ENCODE results near the gene LRIT2. TPM values are rescaled to one million over a fixed set of nuclear protein-coding genes. Genes with fewer than 3 reads are reported as not detected.
A peak's percentile ranks its signal among the peaks of the same experiment; 100 is the strongest.

Gene LRIT2
- total RNA-seq, 1 experiment from 2014 or later = not detected

GRCh38 chr10:84237199-84238051 lies 12.1 kb upstream of the LRIT2 start:
- no peaks in the 10 kb centered on the region for H3K36me3 ChIP-seq (ENCODE audit: control insufficient read depth, insufficient read depth, low read length)
- H3K4me3 ChIP-seq (ENCODE audit: low read depth in 2 of 2, low read length in 2 of 2) = no peak overlapping the region
- TF ChIP-seq, protein P1, sequence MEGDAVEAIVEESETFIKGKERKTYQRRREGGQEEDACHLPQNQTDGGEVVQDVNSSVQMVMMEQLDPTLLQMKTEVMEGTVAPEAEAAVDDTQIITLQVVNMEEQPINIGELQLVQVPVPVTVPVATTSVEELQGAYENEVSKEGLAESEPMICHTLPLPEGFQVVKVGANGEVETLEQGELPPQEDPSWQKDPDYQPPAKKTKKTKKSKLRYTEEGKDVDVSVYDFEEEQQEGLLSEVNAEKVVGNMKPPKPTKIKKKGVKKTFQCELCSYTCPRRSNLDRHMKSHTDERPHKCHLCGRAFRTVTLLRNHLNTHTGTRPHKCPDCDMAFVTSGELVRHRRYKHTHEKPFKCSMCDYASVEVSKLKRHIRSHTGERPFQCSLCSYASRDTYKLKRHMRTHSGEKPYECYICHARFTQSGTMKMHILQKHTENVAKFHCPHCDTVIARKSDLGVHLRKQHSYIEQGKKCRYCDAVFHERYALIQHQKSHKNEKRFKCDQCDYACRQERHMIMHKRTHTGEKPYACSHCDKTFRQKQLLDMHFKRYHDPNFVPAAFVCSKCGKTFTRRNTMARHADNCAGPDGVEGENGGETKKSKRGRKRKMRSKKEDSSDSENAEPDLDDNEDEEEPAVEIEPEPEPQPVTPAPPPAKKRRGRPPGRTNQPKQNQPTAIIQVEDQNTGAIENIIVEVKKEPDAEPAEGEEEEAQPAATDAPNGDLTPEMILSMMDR (IDR thresholded peaks at IDR 0.05) = peak; percentile 53; the same call in 1 of the 2 replicates
- no peak for TF ChIP-seq SIN3A (IDR thresholded peaks at IDR 0.05; ENCODE audit: borderline replicate concordance, insufficient read depth, low read depth, low read length)
- H3K9me3 ChIP-seq (ENCODE audit: control insufficient read depth, insufficient read depth, low read depth, low read length) = no peaks in the 10 kb centered on the region
- no peaks in the 10 kb centered on the region for H3K4me1 ChIP-seq (ENCODE audit: control insufficient read depth, insufficient read depth, low read length)
- DNase-seq (ENCODE audit: low read depth, low spot score) (no peak), ATAC-seq (no peak)
- in situ Hi-C loops (cut with HindIII; ENCODE audit: low pct_unique_long_range_greater_than_20kb, low sequenced_read_pairs) = no loop called here
- BruUV-seq (replicated peaks) = no TSS peak
- H3K27ac ChIP-seq (ENCODE audit: low read length) = no peak overlapping the region
- intact Hi-C loops (cut with micrococcal nuclease; ENCODE audit: unreplicated experiment) = no loop called here
- CTCF ChIA-PET = interaction anchor here (0.6 to 1.1 kb wide), 2 partner anchors 12 to 32 kb away, joined by 3 to 8 read pairs; no protein-coding TSS in a partner anchor
- peaks cover 9% of the 10 kb centered on the region; the same call in 1 of the 2 replicates for H3K27me3 ChIP-seq (ENCODE audit: control insufficient read depth, insufficient read depth, low read length)
- POLR2A ChIA-PET = no interaction called here

GRCh38 chr10:84236807-84237198 lies 11.5 kb upstream of the LRIT2 start:
- no peaks in the 10 kb centered on the region for H3K9me3 ChIP-seq (ENCODE audit: control insufficient read depth, insufficient read depth, low read depth, low read length)
- ATAC-seq (no peak), DNase-seq (ENCODE audit: low read depth, low spot score) (no peak)
- POLR2A ChIA-PET = no interaction called here
- CTCF ChIA-PET = interaction anchor here (0.6 to 1.1 kb wide), 2 partner anchors 13 to 32 kb away, joined by 3 to 8 read pairs; no protein-coding TSS in a partner anchor
- no TSS peak for BruUV-seq (replicated peaks)
- H3K4me3 ChIP-seq (ENCODE audit: low read depth in 2 of 2, low read length in 2 of 2) = no peak overlapping the region
- no peaks in the 10 kb centered on the region for H3K36me3 ChIP-seq (ENCODE audit: control insufficient read depth, insufficient read depth, low read length)
- in situ Hi-C loops (cut with HindIII; ENCODE audit: low pct_unique_long_range_greater_than_20kb, low sequenced_read_pairs) (no loop called here), intact Hi-C loops (cut with micrococcal nuclease; ENCODE audit: unreplicated experiment) (no loop called here)
- peaks cover 9% of the 10 kb centered on the region; the same call in 1 of the 2 replicates for H3K27me3 ChIP-seq (ENCODE audit: control insufficient read depth, insufficient read depth, low read length)
- no peaks in the 10 kb centered on the region for H3K4me1 ChIP-seq (ENCODE audit: control insufficient read depth, insufficient read depth, low read length)
- no peak overlapping the region for H3K27ac ChIP-seq (ENCODE audit: low read length)
- TF ChIP-seq REST (IDR thresholded peaks at IDR 0.05; ENCODE audit: insufficient read depth in 1 of 2, low read depth in 2 of 2, low read length in 1 of 2) (no peak), TCF7L2 (IDR thresholded peaks at IDR 0.05; ENCODE audit: low read depth, low read length) (no peak), POLR2AphosphoS5 (IDR thresholded peaks at IDR 0.05; ENCODE audit: low read depth, low read length) (no peak), SIN3A (IDR thresholded peaks at IDR 0.05; ENCODE audit: borderline replicate concordance, insufficient read depth, low read depth, low read length) (no peak)
- TF ChIP-seq, protein P1 (IDR thresholded peaks at IDR 0.05) = no peak
